AG04450 (cell line): Measurements from ENCODE around the gene ARHGAP32. TPM values are rescaled to one million over a fixed set of nuclear protein-coding genes. Genes with fewer than 3 reads are reported as not detected.
"Not testable (repeated sequence)": the region's sequence is repeated elsewhere in the genome, so short reads cannot be mapped to it uniquely, and the experiment has no call there.

Experiments
- CTCF ChIA-PET: fragments of 300-600, 350-600 bp; formaldehyde crosslinking; extraction: SDS; loops from one replicate; lab custom pipeline; 2022; ENCODE audit warnings: antibody characterized with exemption, inconsistent platforms; lab: Charles Lee
- POLR2A ChIA-PET: fragments of 350-600 bp; formaldehyde crosslinking; extraction: SDS; loops from one replicate; lab custom pipeline; 2021; ENCODE audit warnings: antibody characterized with exemption, inconsistent platforms; lab: Yijun Ruan, JAX
- DNase-seq: peaks from one replicate; pipeline ENCODE4 v3.0.0-alpha.2; 2011; ENCODE audit warnings: low read depth, low spot score
- H3K27ac ChIP-seq: one replicate; pipeline ENCODE4 v1.5.1; 2012; ENCODE audit warnings: low read depth, low read length, control low read depth
- H3K27me3 ChIP-seq: one replicate; pipeline ENCODE4 v1.6.0; 2012; ENCODE audit warnings: low read length; ENCODE audit not compliant: control insufficient read depth, insufficient read depth
- H3K4me3 ChIP-seq: 2 replicates; pipeline ENCODE4 v1.5.1; 2011; ENCODE audit warnings: mild to moderate bottlenecking, low read depth, low read length, control low read depth
- H3K9me3 ChIP-seq: 2 replicates; pipeline ENCODE4 v1.5.1; 2012; ENCODE audit warnings: low read length; ENCODE audit not compliant: control insufficient read depth, insufficient read depth
- CTCF ChIP-seq: IDR thresholded peaks from 2 replicates; pipeline ENCODE4 v1.5.1; 2011; ENCODE audit warnings: low read depth, low read length, control low read depth, inconsistent platforms
- polyA plus RNA-seq: library from polyadenylated mRNA; depleted of rRNA; stranded (reverse); fragments of >200 nt; gene quantifications from 2 replicates; pipeline ENCODE4 v1.2.3, GENCODE V29; 2011

The ARHGAP32 gene
- polyA plus RNA-seq, 1 experiment = 7.5 TPM

GRCh38 chr11:129189646-129190045 is 2.5 kb downstream of the ARHGAP32 start:
- no peak for TF ChIP-seq CTCF
- POLR2A ChIA-PET = no interaction called here
- DNase-seq = no peak
- CTCF ChIA-PET = no interaction called here
- Histone ChIP-seq H3K27me3 (no peaks in the 10 kb centered on the region), H3K4me3 (no peak overlapping the region), H3K9me3 (no peaks in the 10 kb centered on the region), H3K27ac (no peak overlapping the region)

- H3K27me3 ChIP-seq, CTCF ChIA-PET, H3K4me3 ChIP-seq, POLR2A ChIA-PET, H3K27ac ChIP-seq, H3K9me3 ChIP-seq, DNase-seq: not testable (repeated sequence)
Measured at GRCh38 chr11:129185082-129185481, 7.0 kb downstream of the ARHGAP32 start.

GRCh38 chr11:129184581-129184980 is 7.5 kb downstream of the ARHGAP32 start:
- ChIA-PET CTCF (interaction anchor here (0.8 kb wide), 1 partner anchor 27 kb away, joined by 3 read pairs; no protein-coding TSS in a partner anchor), POLR2A (no interaction called here)
- H3K27me3 ChIP-seq = no peaks in the 10 kb centered on the region
- no peaks in the 10 kb centered on the region for H3K9me3 ChIP-seq
- no peak for TF ChIP-seq CTCF
- no peak overlapping the region for H3K27ac ChIP-seq
- DNase-seq = no peak
- H3K4me3 ChIP-seq = no peak overlapping the region

- Histone ChIP-seq H3K27ac (no peak overlapping the region), H3K27me3 (no peaks in the 10 kb centered on the region), H3K4me3 (no peak overlapping the region), H3K9me3 (no peaks in the 10 kb centered on the region; the same call in 1 of the 2 replicates)
- ChIA-PET CTCF (no interaction called here), POLR2A (no interaction called here)
- DNase-seq = no peak
- no peak for TF ChIP-seq CTCF
Measured at GRCh38 chr11:129167315-129167714, 24.8 kb downstream of the ARHGAP32 start.

GRCh38 chr11:129163714-129164164 is 28.4 kb downstream of the ARHGAP32 start:
- Histone ChIP-seq H3K27me3 (no peaks in the 10 kb centered on the region), H3K27ac (no peak overlapping the region), H3K4me3 (no peak overlapping the region), H3K9me3 (no peaks in the 10 kb centered on the region; the same call in 1 of the 2 replicates)
- POLR2A ChIA-PET = no interaction called here
- no peak for DNase-seq
- TF ChIP-seq CTCF = no peak
- CTCF ChIA-PET = no interaction called here

GRCh38 chr11:129157080-129157479 is 35.0 kb downstream of the ARHGAP32 start:
- POLR2A ChIA-PET = not testable (repeated sequence)

More at GRCh38 chr11:129157080-129157479, 35.0 kb downstream of the ARHGAP32 start:
- H3K27ac ChIP-seq, DNase-seq, H3K9me3 ChIP-seq, H3K27me3 ChIP-seq, H3K4me3 ChIP-seq: not testable (repeated sequence)
- CTCF ChIA-PET = interaction anchor here (0.9 kb wide), 1 partner anchor 27 kb away, joined by 3 read pairs; no protein-coding TSS in a partner anchor
